OCI-LY3 (cell line): ENCODE data around the gene CD300LF.

ENCODE experiments used
- EZH2phosphoT487 ChIP-seq: fragments of 200-600 bp; shearing (Covaris generic); IDR thresholded peaks from 2 replicates; pipeline ENCODE4 v1.6.1; 2018; ENCODE audit warnings: antibody characterized with exemption, mixed run types, low read depth
- TF ChIP-seq, protein P1 (sequence below): fragments of 200-600, 300-600 bp; sonication (generic); IDR thresholded peaks from 2 replicates; pipeline ENCODE4 v1.5.1; 2014; ENCODE audit warnings: antibody characterized with exemption, low read length, low read depth

DNA sequence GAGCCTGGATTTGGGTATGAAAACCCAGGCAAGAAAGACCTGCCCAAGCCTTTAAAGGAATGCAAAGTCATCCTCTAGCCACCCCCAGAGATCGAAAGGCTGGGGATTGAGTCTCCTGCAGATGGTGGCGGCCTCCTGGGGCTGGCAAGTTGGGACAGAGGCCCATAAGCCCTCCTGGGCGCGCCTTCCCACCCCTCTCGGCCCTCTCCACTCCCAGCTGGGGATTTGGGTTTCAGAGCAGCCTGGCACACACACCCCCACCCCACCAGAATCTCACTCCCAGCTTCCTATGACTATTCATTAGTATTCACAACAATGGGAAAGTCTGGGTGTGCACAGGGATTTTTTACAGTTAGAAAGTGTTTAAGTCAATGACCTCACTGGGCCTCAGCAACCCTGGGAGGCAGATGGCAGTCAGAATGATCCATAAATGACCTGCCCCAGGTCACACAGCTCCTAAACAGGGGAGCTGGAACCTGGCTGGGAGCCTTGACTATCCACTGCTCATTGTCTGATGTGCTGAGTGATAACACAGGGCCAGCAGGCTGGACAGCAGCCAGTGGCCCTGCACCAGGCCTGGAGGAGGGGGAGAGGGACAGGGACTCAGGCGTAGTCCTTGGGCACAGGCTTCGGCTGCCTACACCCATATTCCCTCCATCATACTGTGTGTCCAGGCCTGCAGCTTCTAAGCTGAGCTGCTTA is 47.8 kb upstream of the CD300LF start:
- TF ChIP-seq, protein P1, sequence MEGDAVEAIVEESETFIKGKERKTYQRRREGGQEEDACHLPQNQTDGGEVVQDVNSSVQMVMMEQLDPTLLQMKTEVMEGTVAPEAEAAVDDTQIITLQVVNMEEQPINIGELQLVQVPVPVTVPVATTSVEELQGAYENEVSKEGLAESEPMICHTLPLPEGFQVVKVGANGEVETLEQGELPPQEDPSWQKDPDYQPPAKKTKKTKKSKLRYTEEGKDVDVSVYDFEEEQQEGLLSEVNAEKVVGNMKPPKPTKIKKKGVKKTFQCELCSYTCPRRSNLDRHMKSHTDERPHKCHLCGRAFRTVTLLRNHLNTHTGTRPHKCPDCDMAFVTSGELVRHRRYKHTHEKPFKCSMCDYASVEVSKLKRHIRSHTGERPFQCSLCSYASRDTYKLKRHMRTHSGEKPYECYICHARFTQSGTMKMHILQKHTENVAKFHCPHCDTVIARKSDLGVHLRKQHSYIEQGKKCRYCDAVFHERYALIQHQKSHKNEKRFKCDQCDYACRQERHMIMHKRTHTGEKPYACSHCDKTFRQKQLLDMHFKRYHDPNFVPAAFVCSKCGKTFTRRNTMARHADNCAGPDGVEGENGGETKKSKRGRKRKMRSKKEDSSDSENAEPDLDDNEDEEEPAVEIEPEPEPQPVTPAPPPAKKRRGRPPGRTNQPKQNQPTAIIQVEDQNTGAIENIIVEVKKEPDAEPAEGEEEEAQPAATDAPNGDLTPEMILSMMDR: no peak
- no peak for TF ChIP-seq EZH2phosphoT487
